HG02678 (cell line): ENCODE data around the gene ANAPC1.
A peak's percentile ranks its signal among the peaks of the same experiment; 100 is the strongest.
"Not testable (repeated sequence)": the region's sequence is repeated elsewhere in the genome, so short reads cannot be mapped to it uniquely, and the experiment has no call there.

Experiments
- ATAC-seq: cut with Tn5 transposase; IDR thresholded peaks from one replicate; pipeline ENCODE4 v1.9.1; 2021; ENCODE audit warnings: mild to moderate bottlenecking, moderate library complexity; ENCODE audit not compliant: unreplicated experiment

The ANAPC1 gene, protein sequence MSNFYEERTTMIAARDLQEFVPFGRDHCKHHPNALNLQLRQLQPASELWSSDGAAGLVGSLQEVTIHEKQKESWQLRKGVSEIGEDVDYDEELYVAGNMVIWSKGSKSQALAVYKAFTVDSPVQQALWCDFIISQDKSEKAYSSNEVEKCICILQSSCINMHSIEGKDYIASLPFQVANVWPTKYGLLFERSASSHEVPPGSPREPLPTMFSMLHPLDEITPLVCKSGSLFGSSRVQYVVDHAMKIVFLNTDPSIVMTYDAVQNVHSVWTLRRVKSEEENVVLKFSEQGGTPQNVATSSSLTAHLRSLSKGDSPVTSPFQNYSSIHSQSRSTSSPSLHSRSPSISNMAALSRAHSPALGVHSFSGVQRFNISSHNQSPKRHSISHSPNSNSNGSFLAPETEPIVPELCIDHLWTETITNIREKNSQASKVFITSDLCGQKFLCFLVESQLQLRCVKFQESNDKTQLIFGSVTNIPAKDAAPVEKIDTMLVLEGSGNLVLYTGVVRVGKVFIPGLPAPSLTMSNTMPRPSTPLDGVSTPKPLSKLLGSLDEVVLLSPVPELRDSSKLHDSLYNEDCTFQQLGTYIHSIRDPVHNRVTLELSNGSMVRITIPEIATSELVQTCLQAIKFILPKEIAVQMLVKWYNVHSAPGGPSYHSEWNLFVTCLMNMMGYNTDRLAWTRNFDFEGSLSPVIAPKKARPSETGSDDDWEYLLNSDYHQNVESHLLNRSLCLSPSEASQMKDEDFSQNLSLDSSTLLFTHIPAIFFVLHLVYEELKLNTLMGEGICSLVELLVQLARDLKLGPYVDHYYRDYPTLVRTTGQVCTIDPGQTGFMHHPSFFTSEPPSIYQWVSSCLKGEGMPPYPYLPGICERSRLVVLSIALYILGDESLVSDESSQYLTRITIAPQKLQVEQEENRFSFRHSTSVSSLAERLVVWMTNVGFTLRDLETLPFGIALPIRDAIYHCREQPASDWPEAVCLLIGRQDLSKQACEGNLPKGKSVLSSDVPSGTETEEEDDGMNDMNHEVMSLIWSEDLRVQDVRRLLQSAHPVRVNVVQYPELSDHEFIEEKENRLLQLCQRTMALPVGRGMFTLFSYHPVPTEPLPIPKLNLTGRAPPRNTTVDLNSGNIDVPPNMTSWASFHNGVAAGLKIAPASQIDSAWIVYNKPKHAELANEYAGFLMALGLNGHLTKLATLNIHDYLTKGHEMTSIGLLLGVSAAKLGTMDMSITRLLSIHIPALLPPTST (N-terminal part only)

GRCh38 chr2:111883661-111884591 lies at the start of gene ANAPC1:
Gene ANAPC1, minus strand, starts transcription at chr2:111884193. Its CDS starts 3,368 bp downstream, at chr2:111880825.
- peak; percentile 86 for ATAC-seq

DNA sequence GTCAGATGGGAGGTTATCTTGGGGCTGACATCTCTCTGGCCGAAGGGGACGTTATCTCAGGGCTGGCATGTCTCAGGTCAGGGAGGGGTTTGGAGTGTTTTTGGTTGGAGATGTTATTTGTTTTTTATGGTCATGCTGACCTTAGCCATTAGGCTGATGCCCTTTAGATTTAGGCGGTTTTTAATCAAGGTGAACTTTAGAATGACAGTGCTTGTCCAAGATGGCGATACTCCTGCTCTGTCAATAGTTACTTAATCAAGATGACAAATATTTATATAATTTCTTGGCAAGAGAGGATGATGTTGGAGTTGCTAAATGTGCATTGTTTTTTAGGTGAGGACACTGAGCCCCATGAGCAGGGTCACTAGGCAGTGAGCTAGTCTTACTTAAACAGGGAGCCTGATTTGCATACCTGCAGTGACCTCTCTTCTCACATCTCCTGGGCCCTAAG lies 48.9 kb upstream of the ANAPC1 start:
- no peak for ATAC-seq

DNA sequence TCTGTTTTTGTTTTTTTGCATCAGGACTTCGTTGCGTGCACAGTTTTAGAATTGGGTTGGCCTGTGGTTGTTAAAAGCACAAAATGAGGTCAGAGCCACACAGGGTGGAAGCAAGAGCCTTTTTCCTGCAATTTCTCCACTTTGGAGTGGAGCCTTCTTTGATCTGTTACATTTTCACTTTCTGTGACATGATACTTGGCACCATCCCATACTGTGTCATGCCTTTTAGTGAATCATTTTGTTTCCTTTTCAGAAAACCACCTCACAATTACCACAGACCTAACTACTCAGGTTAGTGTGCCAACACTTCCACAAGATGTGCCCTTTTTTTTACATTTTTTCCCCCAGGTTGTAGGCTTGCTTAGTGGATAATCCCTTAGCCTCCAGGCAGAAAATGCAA lies 46.9 kb upstream of the ANAPC1 start:
- no peak for ATAC-seq

DNA sequence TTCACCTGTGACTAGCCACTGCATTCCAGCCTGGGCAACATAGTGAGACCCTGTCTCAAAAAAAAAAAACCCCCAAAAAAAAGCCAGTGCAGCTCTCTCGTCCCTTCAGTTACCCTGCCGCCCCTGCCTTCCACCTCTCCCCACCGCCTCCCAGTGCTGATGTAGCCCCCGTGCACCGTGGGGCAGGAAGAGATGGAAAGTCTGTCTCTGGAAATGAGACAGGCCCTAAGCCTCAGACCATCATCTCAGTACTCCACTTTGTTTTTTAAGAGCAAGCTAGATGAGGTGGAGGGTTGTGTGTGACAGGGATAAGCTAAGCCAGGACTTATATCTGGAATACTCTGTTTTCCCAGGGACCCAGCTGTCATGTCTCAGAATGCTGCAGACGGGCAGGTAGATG lies 46.4 kb upstream of the ANAPC1 start:
- ATAC-seq = no peak

DNA sequence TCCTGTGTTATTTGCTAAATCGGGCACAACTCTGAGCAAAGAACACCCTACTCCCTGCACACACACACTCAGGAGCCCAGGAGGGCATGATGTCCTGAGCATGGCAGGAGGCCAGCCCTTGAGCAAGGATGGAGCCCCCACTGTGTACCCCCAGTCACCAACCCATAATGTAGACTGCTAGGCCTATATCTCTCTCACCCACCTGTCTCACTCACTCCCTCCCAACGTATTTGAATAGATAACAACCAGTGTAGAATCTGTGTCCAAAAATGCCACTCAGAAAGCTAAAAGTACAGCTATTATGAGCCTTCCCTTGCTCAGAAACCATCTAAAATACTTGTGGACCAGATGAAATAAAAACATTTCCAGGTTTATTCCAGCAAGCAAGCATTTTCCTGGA lies 43.7 kb upstream of the ANAPC1 start:
- no peak for ATAC-seq

- no peak for ATAC-seq
These were observed 40.7 kb upstream of the ANAPC1 start for GRCh38 chr2:111924617-111925107.

- no peak for ATAC-seq
These were observed 39.3 kb upstream of the ANAPC1 start for GRCh38 chr2:111923276-111923804.

- no peak for ATAC-seq
These were observed 36.0 kb upstream of the ANAPC1 start for GRCh38 chr2:111919794-111920608.

- ATAC-seq = no peak
These were observed 35.4 kb upstream of the ANAPC1 start for GRCh38 chr2:111919365-111919764.

DNA sequence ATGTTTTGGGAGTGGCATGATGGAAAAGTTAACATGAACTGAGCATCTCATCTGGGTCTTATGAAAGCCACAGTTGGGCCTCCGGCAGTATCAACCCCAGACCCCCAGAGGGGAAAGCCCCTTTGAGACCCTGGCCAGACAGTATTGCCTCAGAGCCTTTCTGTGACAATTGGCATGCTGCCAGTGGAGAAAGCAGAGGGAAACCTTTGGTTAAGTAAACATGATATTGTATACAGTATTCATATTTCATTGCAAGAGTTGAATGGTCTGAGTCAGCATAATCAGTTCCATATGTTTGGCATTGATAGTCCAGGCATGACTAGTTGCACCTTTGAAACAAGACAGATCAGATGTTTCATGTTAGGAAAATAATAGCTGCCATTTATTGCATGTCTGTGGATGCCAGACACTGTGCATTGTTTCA lies 34.4 kb upstream of the ANAPC1 start:
- no peak for ATAC-seq

GRCh38 chr2:111917106-111917505 lies 33.1 kb upstream of the ANAPC1 start:
- ATAC-seq = no peak

- no peak for ATAC-seq
These were observed 28.6 kb upstream of the ANAPC1 start for GRCh38 chr2:111912547-111912946.

- ATAC-seq = not testable (repeated sequence)
These were observed 27.4 kb upstream of the ANAPC1 start for GRCh38 chr2:111911295-111911977.

GRCh38 chr2:111910609-111911277 lies 26.8 kb upstream of the ANAPC1 start:
- ATAC-seq = no peak

GRCh38 chr2:111909997-111910396 lies 26.0 kb upstream of the ANAPC1 start:
- ATAC-seq = not testable (repeated sequence)

DNA sequence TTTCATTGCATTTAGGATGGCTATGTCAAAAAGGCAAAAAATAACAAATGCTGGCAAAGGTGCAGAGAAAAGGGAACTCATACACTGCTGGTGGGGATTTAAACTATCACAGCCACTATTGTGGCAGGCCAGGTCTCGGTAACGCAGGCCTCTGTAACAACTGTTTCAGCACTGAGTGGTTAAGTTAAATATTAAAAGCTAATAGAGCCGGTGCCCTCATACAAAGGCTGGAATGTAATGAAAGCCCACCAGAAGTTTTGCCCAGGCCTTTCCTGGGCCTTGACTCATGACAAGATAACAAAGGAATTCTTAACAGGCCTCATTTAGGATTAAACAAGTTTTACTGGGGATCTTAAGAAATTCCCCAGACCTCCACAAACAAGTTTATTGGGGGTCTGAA lies 25.1 kb upstream of the ANAPC1 start:
- no peak for ATAC-seq

DNA sequence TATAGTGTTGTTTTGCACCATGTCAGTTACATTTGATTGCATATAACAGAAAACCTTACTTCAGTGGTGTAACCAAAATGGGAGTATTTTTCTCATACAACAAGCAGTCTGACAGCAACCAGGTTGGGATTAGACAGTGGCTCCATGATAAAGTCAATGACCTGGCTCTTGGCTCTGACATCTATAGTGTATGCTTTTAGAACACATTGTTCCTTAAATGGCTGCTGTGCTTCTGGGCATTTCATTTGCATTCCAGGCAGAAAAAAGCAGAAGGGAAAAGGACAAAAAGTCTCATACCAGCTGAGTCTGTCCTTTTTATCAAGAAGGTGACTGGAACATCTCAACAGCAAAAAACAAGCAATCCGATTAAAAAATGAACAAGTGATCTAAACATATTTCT lies 24.6 kb upstream of the ANAPC1 start:
- ATAC-seq = no peak
